Left lung (tissue), 10 donors: ENCODE results near the gene LTBP1. TPM values are rescaled to one million over a fixed set of nuclear protein-coding genes. Genes with fewer than 3 reads are reported as not detected.

ENCODE experiments used
- ATAC-seq: fragments of 200-7000 bp; cut with Tn5 transposase; one replicate; pipeline ENCODE4 v1.9.1; 2020; ENCODE audit warnings: moderate library complexity
- DNase-seq, 4 donors: peaks; one replicate each; pipeline ENCODE4 v3.0.0-alpha.2; 2013 to 2020
- H3K27ac ChIP-seq, 2 donors: fragments of 200-600 bp; sonication (generic) in 1 of 2; one replicate each; pipeline versions ENCODE4 v1.5.0 to v1.8.0; 2020 to 2021
- H3K27me3 ChIP-seq, 2 donors: fragments of 200-600 bp; sonication (generic) in 1 of 2; one replicate each; pipeline versions ENCODE4 v1.5.0 to v1.8.0; 2020 to 2021
- H3K36me3 ChIP-seq, 2 donors: fragments of 200-600 bp; sonication (generic) in 1 of 2; one replicate each; pipeline versions ENCODE4 v1.5.0 to v1.8.0; 2020 to 2021
- H3K4me1 ChIP-seq, 2 donors: fragments of 200-600 bp; one replicate each; pipeline ENCODE4 v1.8.0; 2021
- H3K4me3 ChIP-seq, 2 donors: fragments of 200-600 bp; sonication (generic) in 1 of 2; one replicate each; pipeline versions ENCODE4 v1.5.0 to v1.8.0; 2020 to 2021; ENCODE audit warnings: mild to moderate bottlenecking in 1 of 2
- H3K9me3 ChIP-seq, 2 donors: fragments of 200-600 bp; sonication (generic) in 1 of 2; one replicate each; pipeline versions ENCODE4 v1.5.0 to v1.8.0; 2020 to 2021
- intact Hi-C, 2 donors: fragments of 100-400 bp; cut with DNase I; formaldehyde crosslinking; loops; one replicate each; pipeline versions ENCODE4 v1.11.2 to v1.14.2; 2022
- polyA plus RNA-seq, 6 donors: library from polyadenylated mRNA; unstranded; fragments of 120-200 nt; gene quantifications; one replicate each; pipeline ENCODE4 v1.2.1, GENCODE V29; 2013; ENCODE audit not compliant: insufficient read length in 6 of 6
- total RNA-seq, 2 donors: library from RNA; stranded (reverse); fragmentation: NEBNext Ultra II Directional; extraction: Animal tissue kit (Norgen Biotek cat#: 25700); gene quantifications; one replicate each; pipeline ENCODE4 v1.2.1, GENCODE V29; 2021
- TF ChIP-seq, protein P1 (sequence below), 2 donors: fragments of 200-600 bp; sonication (generic) in 1 of 2; IDR thresholded peaks; one replicate each; pipeline versions ENCODE4 v1.5.0 to v1.8.0; 2021; ENCODE audit warnings: antibody characterized with exemption in 2 of 2
- donor health status: DM: no; HTN: yes; CAD: no.
- donor health status: DM: no; HTN: no; CAD: no.

LTBP1 gene
- total and polyA plus RNA-seq, 8 donors: 35.4 to 81.2 (median 50.9) TPM

GRCh38 chr2:32902986-32903385, 43.8 kb upstream of the LTBP1 start:
- Histone ChIP-seq H3K27me3 (no peaks in the 10 kb centered on the region), H3K9me3 (no peaks in the 10 kb centered on the region), H3K4me3 (no peak overlapping the region), H3K36me3 (no peaks in the 10 kb centered on the region), H3K4me1 (no peaks in the 10 kb centered on the region), H3K27ac (no peak overlapping the region)
- intact Hi-C loops: no loop called here
- DNase-seq (no peak), ATAC-seq (no peak)
- TF ChIP-seq, protein P1, sequence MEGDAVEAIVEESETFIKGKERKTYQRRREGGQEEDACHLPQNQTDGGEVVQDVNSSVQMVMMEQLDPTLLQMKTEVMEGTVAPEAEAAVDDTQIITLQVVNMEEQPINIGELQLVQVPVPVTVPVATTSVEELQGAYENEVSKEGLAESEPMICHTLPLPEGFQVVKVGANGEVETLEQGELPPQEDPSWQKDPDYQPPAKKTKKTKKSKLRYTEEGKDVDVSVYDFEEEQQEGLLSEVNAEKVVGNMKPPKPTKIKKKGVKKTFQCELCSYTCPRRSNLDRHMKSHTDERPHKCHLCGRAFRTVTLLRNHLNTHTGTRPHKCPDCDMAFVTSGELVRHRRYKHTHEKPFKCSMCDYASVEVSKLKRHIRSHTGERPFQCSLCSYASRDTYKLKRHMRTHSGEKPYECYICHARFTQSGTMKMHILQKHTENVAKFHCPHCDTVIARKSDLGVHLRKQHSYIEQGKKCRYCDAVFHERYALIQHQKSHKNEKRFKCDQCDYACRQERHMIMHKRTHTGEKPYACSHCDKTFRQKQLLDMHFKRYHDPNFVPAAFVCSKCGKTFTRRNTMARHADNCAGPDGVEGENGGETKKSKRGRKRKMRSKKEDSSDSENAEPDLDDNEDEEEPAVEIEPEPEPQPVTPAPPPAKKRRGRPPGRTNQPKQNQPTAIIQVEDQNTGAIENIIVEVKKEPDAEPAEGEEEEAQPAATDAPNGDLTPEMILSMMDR (IDR thresholded peaks at IDR 0.05): no peak

- no peak overlapping the region for H3K4me3 ChIP-seq
- no peaks in the 10 kb centered on the region for H3K4me1 ChIP-seq
- no peaks in the 10 kb centered on the region for H3K36me3 ChIP-seq
- no peaks in the 10 kb centered on the region for H3K27me3 ChIP-seq
- DNase-seq (no peak), ATAC-seq (no peak)
- H3K27ac ChIP-seq: no peak overlapping the region
- H3K9me3 ChIP-seq: no peaks in the 10 kb centered on the region
- TF ChIP-seq, protein P1 (IDR thresholded peaks at IDR 0.05): no peak
- intact Hi-C loops: no loop called here
These were observed 42.7 kb upstream of the LTBP1 start for GRCh38 chr2:32904074-32904473.

DNA sequence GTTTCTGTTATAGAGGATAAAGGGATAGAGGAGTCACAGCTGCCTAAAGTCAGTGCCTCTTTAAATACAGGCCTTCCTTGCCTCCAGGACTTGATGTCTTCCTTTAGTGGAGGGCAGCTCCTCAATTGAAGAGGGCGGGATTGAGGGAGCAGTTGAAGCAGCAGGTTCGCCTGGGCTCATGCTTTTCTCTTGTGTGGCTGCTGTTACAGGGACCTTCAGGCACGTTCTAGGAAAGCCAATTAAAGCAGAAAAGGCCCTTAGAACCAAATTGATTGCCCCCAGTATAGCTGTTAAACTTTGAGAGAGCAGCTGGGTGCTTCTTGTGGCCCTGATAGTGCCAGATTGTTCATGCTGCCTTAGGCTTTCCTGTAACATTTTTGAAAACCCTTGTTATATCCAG, 42.0 kb upstream of the LTBP1 start:
- DNase-seq: no peak
- Histone ChIP-seq H3K27ac (no peak overlapping the region), H3K4me1 (no peaks in the 10 kb centered on the region), H3K9me3 (no peaks in the 10 kb centered on the region), H3K36me3 (no peaks in the 10 kb centered on the region), H3K27me3 (no peaks in the 10 kb centered on the region), H3K4me3 (no peak overlapping the region)
- TF ChIP-seq, protein P1 (IDR thresholded peaks at IDR 0.05): no peak
- ATAC-seq: no peak
- intact Hi-C loops: no loop called here

DNA sequence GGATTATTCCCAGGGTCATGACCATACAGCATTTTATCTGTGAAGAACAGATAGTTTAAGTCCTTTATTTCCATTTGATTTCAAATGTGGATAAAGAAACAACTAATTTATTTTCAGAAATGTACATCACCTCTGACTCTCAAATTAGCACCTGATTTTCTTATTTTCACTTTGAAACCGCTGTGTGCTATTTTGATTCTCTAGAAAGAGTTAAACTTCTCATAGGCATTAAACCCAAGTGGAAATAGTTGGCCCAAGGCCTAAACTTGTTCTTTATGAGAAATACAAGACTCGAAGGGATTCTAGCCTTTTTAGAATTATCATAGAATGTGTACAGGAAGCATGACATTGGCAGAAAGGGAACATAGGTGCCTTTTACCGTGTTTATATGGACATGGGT, 41.5 kb upstream of the LTBP1 start:
- ATAC-seq: no peak

GRCh38 chr2:32910883-32911598, 35.7 kb upstream of the LTBP1 start:
- no peaks in the 10 kb centered on the region for H3K36me3 ChIP-seq
- DNase-seq (no peak), ATAC-seq (no peak)
- TF ChIP-seq, protein P1 (IDR thresholded peaks at IDR 0.05): no peak
- H3K27ac ChIP-seq: no peak overlapping the region
- intact Hi-C loops: no loop called here
- no peaks in the 10 kb centered on the region for H3K27me3 ChIP-seq
- H3K4me1 ChIP-seq: no peaks in the 10 kb centered on the region
- no peaks in the 10 kb centered on the region for H3K9me3 ChIP-seq
- no peak overlapping the region for H3K4me3 ChIP-seq

More for the DNA sequence above, 41.5 kb upstream of the LTBP1 start:
- intact Hi-C loops: no loop called here
- Histone ChIP-seq H3K36me3 (no peaks in the 10 kb centered on the region), H3K9me3 (no peaks in the 10 kb centered on the region), H3K27ac (no peak overlapping the region), H3K4me1 (no peaks in the 10 kb centered on the region), H3K4me3 (no peak overlapping the region), H3K27me3 (no peaks in the 10 kb centered on the region)
- no peak for DNase-seq
- TF ChIP-seq, protein P1 (IDR thresholded peaks at IDR 0.05): no peak
